Epithelial cell of proximal tubule (primary cell): ENCODE results near the gene PUM2. TPM values are rescaled to one million over a fixed set of nuclear protein-coding genes. Genes with fewer than 3 reads are reported as not detected.

Experiments used
- DNase-seq: peaks from one replicate; pipeline ENCODE4 v3.0.0-alpha.2; 2011; ENCODE audit warnings: low read depth
- H3K4me3 ChIP-seq: 2 replicates; pipeline ENCODE4 v1.5.1; 2011; ENCODE audit warnings: low read depth, mild to moderate bottlenecking, low read length
- CTCF ChIP-seq: conservative IDR thresholded peaks from 2 replicates; pipeline ENCODE4 v1.5.1; 2012; ENCODE audit warnings: low read depth, mild to moderate bottlenecking, low read length
- total RNA-seq: library from RNA; depleted of rRNA; stranded (reverse); fragments of >200 nt; gene quantifications from 2 replicates; pipeline ENCODE4 v1.2.3, GENCODE V29; 2015

Gene PUM2
- total RNA-seq, 1 donor from 2014 or later = 14.9 TPM

GRCh38 chr2:20225294-20226151, 125.1 kb downstream of the PUM2 start:
- no peak for DNase-seq
- peak overlapping the region; percentile 90 for H3K4me3 ChIP-seq
- TF ChIP-seq CTCF = peak; percentile 57

DNA sequence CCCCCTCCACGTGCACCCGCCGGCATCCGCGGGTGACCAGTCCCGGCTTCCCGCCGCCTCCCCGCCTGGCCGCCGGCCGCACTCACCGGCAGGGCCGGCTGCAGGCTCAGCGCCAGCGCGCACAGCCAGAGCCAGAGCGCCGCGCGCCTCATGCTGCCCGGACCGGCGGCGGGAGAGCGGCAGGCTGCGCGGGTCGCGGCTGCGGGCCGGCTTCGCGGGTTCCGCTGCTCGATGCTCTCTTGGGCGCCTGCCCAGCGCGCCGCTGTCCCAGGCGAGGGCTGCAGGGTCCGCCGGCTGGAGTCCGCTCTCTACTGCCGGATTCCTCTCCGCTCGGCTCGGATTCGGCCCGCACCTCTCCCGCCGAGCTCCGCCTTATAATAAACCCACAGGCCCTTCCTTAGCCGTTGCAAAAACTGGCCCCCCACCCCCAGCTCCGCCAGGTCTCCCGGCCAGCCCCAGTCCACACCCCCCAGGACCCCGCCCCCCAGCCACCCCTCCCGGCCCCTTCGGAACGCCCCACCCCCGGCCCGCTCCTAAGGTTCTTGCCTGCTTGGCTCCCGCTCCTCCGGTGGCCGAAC, 125.8 kb downstream of the PUM2 start, which contains the start of gene SDC1:
TSS of gene SDC1 (minus strand) at position 415 of the 578 bp plus-strand sequence. CDS start at position 152, 263 bp downstream.
- DNase-seq = no peak
- TF ChIP-seq CTCF = no peak
- H3K4me3 ChIP-seq = peak within 1 kb of the TSS; percentile 90

DNA sequence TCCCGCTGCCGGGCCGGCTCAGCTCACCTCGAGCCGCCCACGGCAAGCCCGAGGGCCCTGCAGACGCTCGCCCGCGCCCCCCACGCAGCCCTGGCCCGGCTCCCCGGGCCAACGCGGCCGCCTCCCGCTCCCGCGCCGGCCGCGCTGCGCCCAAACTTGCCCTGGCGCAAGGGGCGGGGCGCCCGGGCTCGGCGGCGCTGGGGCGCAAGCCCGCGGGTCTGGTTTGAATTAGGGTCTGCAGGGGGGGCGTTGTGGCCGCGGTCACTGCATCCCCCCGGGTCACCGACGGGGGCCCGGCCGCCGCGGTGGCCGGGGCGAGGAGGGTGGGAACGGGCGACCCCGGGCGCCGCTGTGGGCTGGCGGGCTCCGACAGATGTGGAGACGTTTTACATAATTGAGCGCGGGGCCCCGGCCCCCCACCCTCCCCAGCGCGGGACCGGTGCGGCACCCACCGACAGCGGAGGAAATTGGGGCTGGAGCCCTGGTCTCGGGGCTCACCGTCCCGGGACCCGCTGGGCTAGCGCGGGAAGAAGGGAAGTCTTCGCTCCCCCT, 126.4 kb downstream of the PUM2 start:
- H3K4me3 ChIP-seq = peak overlapping the region; percentile 90
- TF ChIP-seq CTCF = no peak
- no peak for DNase-seq

- H3K4me3 ChIP-seq = peak overlapping the region; percentile 90
- DNase-seq = no peak
These were observed 127.1 kb downstream of the PUM2 start for GRCh38 chr2:20223407-20224163.

DNA sequence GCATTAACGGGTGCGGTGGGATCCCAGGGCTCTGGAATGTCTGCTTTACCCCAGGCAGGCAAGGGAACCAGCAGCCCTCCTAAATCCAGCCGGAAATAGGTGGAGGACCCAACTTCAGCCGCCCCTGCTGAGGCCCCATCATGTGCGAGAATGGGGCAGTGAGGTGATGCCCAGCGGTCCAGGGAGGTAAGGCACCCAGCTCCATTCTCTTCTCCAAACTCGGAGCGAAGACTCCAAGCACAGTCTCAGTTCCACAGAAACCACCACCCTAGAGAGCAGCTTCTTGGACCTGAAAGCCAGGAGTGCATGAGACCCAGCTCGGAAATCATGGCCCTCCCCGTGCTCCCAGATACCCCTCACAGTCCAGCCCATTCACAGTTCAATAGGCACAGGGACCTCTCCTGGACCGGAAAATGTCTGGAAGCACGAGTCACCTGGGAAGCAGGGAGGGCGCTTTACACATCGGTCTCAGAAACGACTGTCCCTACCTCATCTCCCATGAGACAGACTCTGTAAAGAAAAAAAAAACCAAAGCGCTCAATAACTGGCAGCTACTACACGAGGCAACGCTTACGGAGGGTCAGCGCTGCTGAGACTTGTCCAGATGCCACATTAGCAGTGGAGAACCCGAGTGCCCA, 127.8 kb downstream of the PUM2 start:
- H3K4me3 ChIP-seq = peak overlapping the region; percentile 90
- TF ChIP-seq CTCF = no peak
- DNase-seq = no peak

More at GRCh38 chr2:20223407-20224163, 127.1 kb downstream of the PUM2 start:
- no peak for TF ChIP-seq CTCF

- no peak for DNase-seq
- TF ChIP-seq CTCF = no peak
- H3K4me3 ChIP-seq = peak overlapping the region; percentile 90
These were observed 128.5 kb downstream of the PUM2 start for GRCh38 chr2:20222014-20222768.
